Sigmoid colon (tissue), 7 donors: ENCODE data around the gene HACD1. TPM values are rescaled to one million over a fixed set of nuclear protein-coding genes. Genes with fewer than 3 reads are reported as not detected.
"Not testable (repeated sequence)": the region's sequence is repeated elsewhere in the genome, so short reads cannot be mapped to it uniquely, and the experiment has no call there.

Source experiments
- DNase-seq: peaks from one replicate; pipeline ENCODE4 v3.0.0-alpha.2; 2019
- H3K27ac ChIP-seq, 4 donors: fragments of 200-600 bp; sonication (generic); one replicate each; pipeline ENCODE4 v1.5.1; 2016 to 2019; ENCODE audit warnings: mild to moderate bottlenecking in 1 of 4
- H3K27me3 ChIP-seq, 3 donors: fragments of 200-600 bp; sonication (generic); one replicate each; pipeline ENCODE4 v1.5.1; 2019; ENCODE audit warnings: mild to moderate bottlenecking in 1 of 3
- H3K36me3 ChIP-seq, 4 donors: fragments of 200-600 bp; sonication (generic); one replicate each; pipeline ENCODE4 v1.5.1; 2016 to 2019
- H3K4me1 ChIP-seq, 4 donors: fragments of 200-600 bp; sonication (generic); one replicate each; pipeline ENCODE4 v1.5.1; 2017 to 2019
- H3K4me3 ChIP-seq, 4 donors: fragments of 200-600 bp; sonication (generic); one replicate each; pipeline ENCODE4 v1.5.1; 2017 to 2019; ENCODE audit warnings: mild to moderate bottlenecking in 2 of 4, moderate library complexity in 1 of 4
- H3K9me3 ChIP-seq, 4 donors: fragments of 200-600 bp in 3 of 4; sonication (generic) in 3 of 4; one replicate each; pipeline versions ENCODE4 v1.5.1 to v1.6.1; 2013 to 2019
- CTCF ChIP-seq, 4 experiments: fragments of 450-650 bp in 3 of 4; fragments of 200-600 bp in 1 of 4; IDR thresholded peaks; one replicate each; pipeline ENCODE4 v1.5.1; 2016 to 2019; ENCODE audit warnings: antibody characterized with exemption in 4 of 4, mild to moderate bottlenecking in 3 of 4, moderate library complexity in 2 of 4
- EP300 ChIP-seq, 4 donors: sonication (generic); formaldehyde crosslinking; IDR thresholded peaks; one replicate each; pipeline ENCODE4 v1.6.1; 2017; ENCODE audit warnings: antibody characterized with exemption in 4 of 4
- POLR2A ChIP-seq, 2 donors: fragments of 450-650 bp; IDR thresholded peaks; one replicate each; pipeline ENCODE4 v1.6.1; 2016; ENCODE audit warnings: antibody characterized with exemption in 2 of 2, mild to moderate bottlenecking in 2 of 2, moderate library complexity in 2 of 2
- POLR2AphosphoS5 ChIP-seq, 4 donors: sonication (generic); formaldehyde crosslinking; IDR thresholded peaks; one replicate each; pipeline ENCODE4 v1.6.1; 2017; ENCODE audit warnings: antibody characterized with exemption in 4 of 4
- WGBS, 2 donors: extraction: QIAGEN DNeasy Blood & Tissue Kit; methylation state at CpG; one replicate each; pipeline ENCODE4 v1.1.7; 2013; 5-methylcytosine and 5-hydroxymethylcytosine counted together
- intact Hi-C: fragments of 100-400 bp; cut with DNase I; formaldehyde crosslinking; loops from one replicate; pipeline ENCODE4 v1.15.1; 2023
- polyA plus RNA-seq, 3 donors: library from polyadenylated mRNA; stranded (reverse); fragments of 200-250 nt; gene quantifications; one replicate each; pipeline ENCODE4 v1.2.3, GENCODE V29; 2013
- total RNA-seq, 4 donors: library from RNA; depleted of rRNA; stranded (reverse); fragments of >200 nt; gene quantifications; one replicate each; pipeline ENCODE4 v1.1.0, GENCODE V29; 2016
- donor health status: healthy with polysubstance abuse.
- donor health status: Bipolar disorder and iron deficiency.
- donor health status: healthy.

Gene HACD1
- total and polyA plus RNA-seq, 7 donors: 3.0 to 85.3 (median 61.6) TPM; not detected in 1

- Histone ChIP-seq H3K4me3 (no peak overlapping the region), H3K36me3 (no peaks in the 10 kb centered on the region), H3K27ac (no peak overlapping the region), H3K9me3 (no peaks in the 10 kb centered on the region), H3K27me3 (no peaks in the 10 kb centered on the region), H3K4me1 (peaks cover 0 to 6% (median 3%) of the 10 kb centered on the region in 4 donors)
- no peak for DNase-seq
- intact Hi-C loops: no loop called here
- TF ChIP-seq POLR2A (IDR thresholded peaks at IDR 0.05) (no peak), EP300 (IDR thresholded peaks at IDR 0.05) (no peak), POLR2AphosphoS5 (IDR thresholded peaks at IDR 0.05) (no peak), CTCF (IDR thresholded peaks at IDR 0.05) (no peak)
- WGBS, 2 donors: 93 to 98% methylated on average over 5 of the region's 5 CpGs
These were observed 20.7 kb upstream of the HACD1 start for GRCh38 chr10:17637869-17638268.

- TF ChIP-seq CTCF (IDR thresholded peaks at IDR 0.05): no peak
- no peak for TF ChIP-seq POLR2A (IDR thresholded peaks at IDR 0.05)
- TF ChIP-seq POLR2AphosphoS5 (IDR thresholded peaks at IDR 0.05): no peak
- no peak for TF ChIP-seq EP300 (IDR thresholded peaks at IDR 0.05)
- Histone ChIP-seq H3K4me1 (no peaks in the 10 kb centered on the region), H3K9me3 (no peaks in the 10 kb centered on the region), H3K4me3 (no peak overlapping the region), H3K27me3 (no peaks in the 10 kb centered on the region), H3K27ac (no peak overlapping the region), H3K36me3 (no peaks in the 10 kb centered on the region)
- no peak for DNase-seq
- intact Hi-C loops: no loop called here
- 91 to 94% methylated on average over 1 of the region's 1 CpG for WGBS, 2 donors
These were observed 16.2 kb upstream of the HACD1 start for GRCh38 chr10:17633353-17633752.

- H3K4me1 ChIP-seq, H3K4me3 ChIP-seq, H3K27ac ChIP-seq, intact Hi-C loops, DNase-seq, H3K27me3 ChIP-seq, H3K9me3 ChIP-seq, H3K36me3 ChIP-seq: not testable (repeated sequence)
- WGBS, 2 donors: 79 to 85% methylated on average over 8 of the region's 8 CpGs
These were observed 15.4 kb upstream of the HACD1 start for GRCh38 chr10:17632590-17632989.

GRCh38 chr10:17626656-17627055 lies 9.5 kb upstream of the HACD1 start:
- DNase-seq: no peak
- Histone ChIP-seq H3K4me3 (no peak overlapping the region), H3K27me3 (no peaks in the 10 kb centered on the region), H3K36me3 (no peaks in the 10 kb centered on the region), H3K9me3 (no peaks in the 10 kb centered on the region), H3K4me1 (no peaks in the 10 kb centered on the region), H3K27ac (no peak overlapping the region)
- 63 to 76% methylated on average over 1 of the region's 1 CpG for WGBS, 2 donors
- TF ChIP-seq POLR2AphosphoS5 (IDR thresholded peaks at IDR 0.05) (no peak), EP300 (IDR thresholded peaks at IDR 0.05) (no peak)
- intact Hi-C loops: no loop called here

- intact Hi-C loops: no loop called here
These were observed 7.8 kb upstream of the HACD1 start for GRCh38 chr10:17624996-17625395.

More at GRCh38 chr10:17624996-17625395, 7.8 kb upstream of the HACD1 start:
- peak in 1 of 4 donors; percentile 54 for TF ChIP-seq POLR2AphosphoS5 (IDR thresholded peaks at IDR 0.05)
- peak in 1 of 4 donors; percentile 18 for TF ChIP-seq EP300 (IDR thresholded peaks at IDR 0.05)
- TF ChIP-seq CTCF (IDR thresholded peaks at IDR 0.05): no peak
- no peak for TF ChIP-seq POLR2A (IDR thresholded peaks at IDR 0.05)
- no peaks in the 10 kb centered on the region for H3K4me1 ChIP-seq
- no peaks in the 10 kb centered on the region for H3K9me3 ChIP-seq
- 40 to 71% methylated on average over 3 of the region's 3 CpGs for WGBS, 2 donors
- DNase-seq: no peak
- no peaks in the 10 kb centered on the region for H3K27me3 ChIP-seq
- no peak overlapping the region for H3K4me3 ChIP-seq
- H3K36me3 ChIP-seq: no peaks in the 10 kb centered on the region
- peak overlapping the region in 1 of 4 donors; percentile 19 for H3K27ac ChIP-seq
